NCI-H510A treated with DMSO at 0.1 percent for 48 hours (cell line): ENCODE measurements around the gene ZNF662.
"Not testable (repeated sequence)": the region's sequence is repeated elsewhere in the genome, so short reads cannot be mapped to it uniquely, and the experiment has no call there.

Experiments
- DNase-seq: peaks from one replicate; lab custom pipeline; 2025; lab: John Stamatoyannopoulos, UW

The ZNF662 gene

DNA sequence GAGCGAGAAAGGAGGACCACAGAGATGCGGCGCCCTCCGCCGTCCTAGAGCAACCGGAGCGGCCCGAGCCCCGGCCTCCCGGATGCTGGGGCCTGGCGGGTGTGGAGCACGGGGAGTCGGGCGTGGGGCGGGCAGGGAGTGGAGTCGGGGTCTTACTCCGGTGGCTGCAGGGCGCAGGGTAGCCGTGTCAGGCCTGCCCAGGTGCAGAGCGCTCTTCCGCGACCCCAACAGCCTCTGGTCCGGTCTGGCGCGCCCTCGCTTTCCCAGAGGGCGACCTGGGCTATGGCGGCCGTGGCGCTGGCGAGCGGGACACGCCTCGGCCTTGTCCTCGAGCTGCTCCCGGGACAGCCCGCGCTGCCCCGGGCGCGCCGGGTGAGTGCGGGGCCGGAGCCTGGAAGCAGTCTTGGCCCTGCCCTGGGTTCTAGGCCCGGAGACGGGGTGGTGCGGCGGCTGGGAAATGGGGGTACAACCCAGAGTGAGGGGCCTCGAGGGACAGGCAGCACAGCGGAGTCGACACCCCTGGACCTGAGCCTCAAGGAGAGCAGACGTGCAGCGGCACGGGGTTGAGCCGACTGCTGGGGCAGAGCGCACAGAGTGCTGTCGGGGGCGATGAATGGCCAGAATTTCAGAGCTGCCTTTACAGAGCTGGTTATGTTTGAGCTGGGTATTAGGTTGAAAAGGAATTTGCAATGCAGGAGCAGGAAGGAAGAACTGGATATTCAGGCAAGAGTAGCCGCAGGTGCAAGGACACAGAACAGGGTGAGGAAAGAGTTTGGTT lies at the start of gene ZNF662:
ZNF662 (plus strand) TSS at position 73 of the 778 bp plus-strand sequence. CDS start 1,973 bp downstream, outside the sequence.
- no peak for DNase-seq

DNA sequence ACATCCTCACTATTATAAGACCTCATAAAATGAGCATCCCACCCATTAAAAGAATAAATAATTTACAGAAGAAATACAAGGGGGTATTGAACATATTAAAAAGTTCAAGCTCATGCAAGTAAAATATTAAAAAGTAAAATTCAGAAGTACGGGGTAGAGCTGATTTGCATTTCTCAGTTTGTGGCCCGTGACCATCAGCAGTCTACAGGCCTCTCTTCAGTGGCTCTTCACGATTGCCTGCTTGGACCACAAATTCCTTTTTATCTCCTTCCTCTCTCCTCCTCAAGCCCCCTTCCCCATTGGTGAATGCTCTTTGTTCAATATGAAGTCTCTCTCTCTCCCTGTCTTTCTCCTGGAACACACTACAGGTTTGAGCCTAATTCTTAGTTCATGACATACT lies 49.4 kb upstream of the ZNF662 start:
- no peak for DNase-seq

DNA sequence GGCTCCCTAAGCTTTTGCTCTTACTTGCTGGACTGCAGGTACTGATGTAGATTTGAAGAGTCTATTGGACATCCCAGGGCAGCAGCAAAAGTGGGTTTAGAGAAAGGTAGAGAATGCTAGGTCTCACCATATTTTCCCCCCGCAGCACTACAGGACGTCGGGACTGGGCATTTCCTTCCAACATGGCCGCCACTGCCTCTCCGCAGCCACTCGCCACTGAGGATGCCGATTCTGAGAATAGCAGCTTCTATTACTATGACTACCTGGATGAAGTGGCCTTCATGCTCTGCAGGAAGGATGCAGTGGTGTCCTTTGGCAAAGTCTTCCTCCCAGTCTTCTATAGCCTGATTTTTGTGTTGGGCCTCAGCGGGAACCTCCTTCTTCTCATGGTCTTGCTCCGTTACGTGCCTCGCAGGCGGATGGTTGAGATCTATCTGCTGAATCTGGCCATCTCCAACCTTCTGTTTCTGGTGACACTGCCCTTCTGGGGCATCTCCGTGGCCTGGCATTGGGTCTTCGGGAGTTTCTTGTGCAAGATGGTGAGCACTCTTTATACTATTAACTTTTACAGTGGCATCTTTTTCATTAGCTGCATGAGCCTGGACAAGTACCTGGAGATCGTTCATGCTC lies 41.5 kb upstream of the ZNF662 start:
- DNase-seq = no peak

DNA sequence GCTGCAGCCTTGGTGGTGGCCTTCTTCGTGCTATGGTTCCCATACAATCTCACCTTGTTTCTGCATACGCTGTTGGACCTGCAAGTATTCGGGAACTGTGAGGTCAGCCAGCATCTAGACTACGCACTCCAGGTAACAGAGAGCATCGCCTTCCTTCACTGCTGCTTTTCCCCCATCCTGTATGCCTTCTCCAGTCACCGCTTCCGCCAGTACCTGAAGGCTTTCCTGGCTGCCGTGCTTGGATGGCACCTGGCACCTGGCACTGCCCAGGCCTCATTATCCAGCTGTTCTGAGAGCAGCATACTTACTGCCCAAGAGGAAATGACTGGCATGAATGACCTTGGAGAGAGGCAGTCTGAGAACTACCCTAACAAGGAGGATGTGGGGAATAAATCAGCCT lies 40.7 kb upstream of the ZNF662 start:
- no peak for DNase-seq

DNA sequence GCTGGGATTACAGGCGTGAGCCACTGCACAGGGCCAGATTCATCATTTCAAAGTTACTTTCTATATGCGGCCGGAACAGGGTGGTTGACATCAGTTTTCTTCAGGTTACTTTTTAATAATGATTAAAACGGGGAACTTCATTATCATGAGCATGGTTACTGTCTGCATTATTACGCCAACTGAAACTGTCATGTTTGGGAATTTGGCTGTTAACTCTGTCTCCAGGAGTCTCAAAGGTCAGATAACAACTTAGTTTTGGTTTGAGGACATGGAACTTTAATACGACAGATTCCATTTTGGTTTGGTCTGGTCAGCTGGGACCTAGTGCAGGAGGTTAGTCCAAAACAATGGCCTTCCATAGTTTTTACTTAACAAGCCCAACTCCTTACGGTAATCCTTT lies 38.8 kb upstream of the ZNF662 start:
- no peak for DNase-seq

DNA sequence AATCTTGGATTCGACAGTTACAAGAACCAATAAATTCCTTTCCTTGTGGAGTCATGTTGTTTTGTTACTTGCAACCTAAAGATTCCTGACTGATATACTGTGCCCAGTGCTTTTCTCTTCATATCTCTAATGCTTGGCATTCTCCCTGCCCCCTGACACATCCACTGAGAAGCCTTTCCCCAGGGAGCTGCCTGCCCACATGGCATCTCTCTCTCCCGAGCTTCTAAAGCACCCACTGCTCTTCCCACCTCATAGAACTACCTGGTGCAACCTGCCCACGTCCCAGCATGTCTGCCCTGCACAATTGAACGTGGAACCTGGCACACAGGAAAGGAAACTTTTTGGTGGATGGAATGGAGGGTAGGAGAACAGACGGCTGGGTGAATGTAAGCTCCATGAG lies 37.1 kb upstream of the ZNF662 start:
- no peak for DNase-seq

DNA sequence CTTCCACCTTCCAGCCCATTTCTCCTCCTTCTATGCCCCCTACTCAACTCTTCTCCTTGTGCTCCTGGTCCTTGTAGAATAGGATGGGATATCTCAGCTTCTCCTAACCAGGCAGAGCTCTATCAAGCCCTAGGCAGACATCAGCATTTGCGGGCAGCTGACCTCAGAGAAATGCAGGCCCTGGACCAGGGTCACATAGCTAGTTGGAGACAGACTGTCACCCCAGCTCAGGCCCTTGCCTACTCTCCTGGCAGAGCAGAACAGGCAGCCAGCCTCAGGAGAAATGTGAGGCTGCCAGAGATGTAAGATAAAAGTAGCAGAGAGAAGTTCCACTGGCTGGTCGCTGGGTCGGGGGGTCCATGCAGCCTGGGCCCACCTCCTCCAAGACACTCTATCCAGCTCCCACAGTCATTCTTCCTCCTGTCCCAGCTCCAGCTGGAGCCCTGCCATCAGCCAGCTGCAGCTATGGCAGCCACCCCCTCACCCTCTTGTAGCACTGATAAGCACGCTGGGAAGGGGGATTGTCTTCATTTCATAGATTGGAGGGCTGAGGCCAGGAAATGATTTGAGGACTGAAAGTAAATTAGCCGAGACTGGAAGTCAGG lies 34.2 kb upstream of the ZNF662 start:
- no peak for DNase-seq

DNA sequence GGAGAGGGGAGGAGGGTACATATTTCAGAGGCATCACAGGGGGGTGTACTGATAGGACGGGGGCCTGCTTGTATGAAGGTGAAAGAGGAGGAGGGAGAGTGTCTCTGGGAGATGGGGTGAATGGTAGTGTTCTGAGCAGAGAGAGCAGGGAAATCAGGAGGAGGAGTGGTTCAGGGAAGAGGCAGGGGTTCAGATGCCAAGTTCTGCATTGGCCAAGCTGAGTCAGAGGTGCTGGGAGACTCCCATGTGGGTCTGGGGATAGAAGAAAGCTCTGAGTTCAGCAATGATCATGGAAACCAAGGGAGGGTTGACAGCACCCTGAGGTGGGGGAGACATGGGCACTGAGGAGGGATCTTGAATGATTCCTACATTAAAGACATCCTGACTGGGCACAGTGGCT lies 33.2 kb upstream of the ZNF662 start:
- no peak for DNase-seq

DNA sequence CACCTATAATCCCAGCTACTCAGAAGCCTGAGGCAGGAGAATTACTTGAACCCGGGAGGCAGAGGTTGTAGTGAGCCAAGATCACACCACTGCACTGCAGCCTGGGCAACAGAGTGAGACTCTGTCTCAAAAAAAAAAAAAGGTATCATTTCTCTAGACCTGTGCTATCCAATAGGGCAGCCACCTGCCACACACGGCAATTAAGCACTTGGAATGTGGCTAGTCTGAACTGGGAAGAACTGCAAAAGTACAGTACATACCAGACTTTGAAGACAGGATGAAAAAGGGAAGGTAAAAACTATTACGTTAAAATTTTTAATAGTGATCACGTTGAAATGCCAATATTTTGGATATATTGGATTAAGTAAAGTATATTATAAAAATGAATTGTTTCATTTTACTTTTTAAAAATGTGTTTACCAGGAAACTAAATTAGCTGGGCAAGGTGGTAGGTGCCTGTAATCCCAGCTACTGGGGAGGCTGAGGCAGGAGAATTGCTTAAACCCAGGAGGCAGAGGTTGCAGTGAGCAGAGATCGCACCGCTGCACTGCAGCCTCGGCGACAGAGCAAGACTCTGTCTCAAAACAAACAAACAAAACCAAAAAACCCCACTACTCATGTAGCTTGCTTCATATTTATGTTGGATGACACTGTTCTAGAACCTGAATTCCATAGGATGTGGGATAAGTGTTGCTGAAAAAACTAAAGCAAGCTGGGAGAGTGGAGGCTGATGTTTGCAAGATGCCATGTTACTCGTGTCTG lies 32.5 kb upstream of the ZNF662 start:
- no peak for DNase-seq

DNA sequence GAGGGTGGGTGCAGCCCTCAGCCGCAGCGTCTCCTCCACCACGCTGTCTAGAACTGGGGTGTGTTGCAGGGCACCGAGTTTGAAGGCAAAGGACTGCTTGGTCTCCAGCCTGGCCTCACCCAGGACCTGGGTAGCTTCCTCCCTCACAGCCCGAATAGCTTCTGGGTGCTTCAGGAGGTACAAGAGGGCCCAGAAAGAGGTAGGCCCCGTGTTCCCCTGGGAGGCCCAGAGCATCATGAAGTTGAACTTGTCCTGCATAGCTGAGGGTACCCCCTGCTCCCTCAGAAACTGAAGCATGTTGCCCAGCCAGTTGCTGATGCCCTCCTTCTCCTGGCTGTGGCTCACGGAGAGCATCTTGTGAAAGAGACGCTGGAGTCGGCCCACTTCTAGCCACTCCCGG lies 31.2 kb upstream of the ZNF662 start:
- no peak for DNase-seq

DNA sequence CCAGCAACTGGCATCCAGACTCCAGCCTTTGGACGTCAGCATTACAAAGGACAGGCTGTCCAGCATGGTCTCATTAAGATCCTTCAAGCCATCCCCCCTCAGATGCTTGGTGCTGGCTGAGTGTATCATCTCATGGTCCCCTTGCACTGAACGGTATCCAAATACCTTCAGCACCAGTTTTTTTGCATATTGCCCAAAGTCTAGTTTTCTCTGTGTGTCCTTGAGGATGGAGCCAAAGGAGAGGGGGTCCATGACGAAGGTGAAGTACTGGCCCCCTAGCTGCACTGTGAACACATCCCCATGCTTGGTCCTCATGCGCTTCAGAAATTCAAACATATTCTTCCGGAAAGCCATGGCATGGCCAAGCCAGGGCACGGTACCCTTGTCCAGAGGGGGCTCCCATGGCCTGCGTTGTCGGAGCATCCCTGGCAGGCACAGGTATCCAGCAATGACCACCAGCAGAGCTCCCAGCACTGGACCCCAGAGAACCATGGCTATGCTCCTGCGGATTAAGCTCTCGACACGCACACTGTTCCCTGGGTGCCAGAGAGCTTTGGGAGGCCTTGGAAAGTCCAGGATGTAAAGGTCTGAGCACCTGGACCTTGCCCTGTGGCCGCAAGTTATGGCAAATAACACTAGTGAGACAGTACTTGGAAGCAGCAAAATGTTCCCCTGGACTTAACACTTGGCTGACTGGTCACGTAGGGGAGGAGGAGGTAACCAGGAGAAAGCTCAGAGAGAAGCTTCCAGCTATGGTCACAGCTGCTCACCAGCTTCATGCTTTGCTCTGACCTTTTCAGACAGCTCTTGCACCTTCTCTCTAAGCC lies 30.4 kb upstream of the ZNF662 start, which contains the start of gene CYP8B1:
CYP8B1 (minus strand) TSS at position 555 of the 827 bp plus-strand sequence; CDS start at position 492, 63 bp downstream.
- DNase-seq = no peak

DNA sequence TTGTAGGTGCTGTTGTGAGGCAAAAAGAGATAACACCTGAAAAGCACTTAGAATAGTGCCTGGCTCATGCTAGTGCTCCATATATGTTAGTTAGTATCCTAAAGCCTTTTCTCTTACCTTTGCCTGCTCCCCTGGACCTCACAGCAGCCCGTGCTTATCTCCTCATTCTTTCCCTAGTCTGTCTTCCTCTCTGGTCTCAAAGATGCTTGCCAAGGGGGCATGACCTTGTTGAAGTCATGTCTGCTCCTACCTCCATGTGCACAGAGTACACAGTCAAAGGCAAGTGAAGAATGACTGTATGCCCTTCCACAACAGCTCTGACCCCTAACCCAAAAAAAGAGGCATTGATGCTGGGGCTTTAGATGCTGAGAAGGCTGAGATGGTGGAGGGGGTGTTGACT lies 29.5 kb upstream of the ZNF662 start:
- no peak for DNase-seq

DNA sequence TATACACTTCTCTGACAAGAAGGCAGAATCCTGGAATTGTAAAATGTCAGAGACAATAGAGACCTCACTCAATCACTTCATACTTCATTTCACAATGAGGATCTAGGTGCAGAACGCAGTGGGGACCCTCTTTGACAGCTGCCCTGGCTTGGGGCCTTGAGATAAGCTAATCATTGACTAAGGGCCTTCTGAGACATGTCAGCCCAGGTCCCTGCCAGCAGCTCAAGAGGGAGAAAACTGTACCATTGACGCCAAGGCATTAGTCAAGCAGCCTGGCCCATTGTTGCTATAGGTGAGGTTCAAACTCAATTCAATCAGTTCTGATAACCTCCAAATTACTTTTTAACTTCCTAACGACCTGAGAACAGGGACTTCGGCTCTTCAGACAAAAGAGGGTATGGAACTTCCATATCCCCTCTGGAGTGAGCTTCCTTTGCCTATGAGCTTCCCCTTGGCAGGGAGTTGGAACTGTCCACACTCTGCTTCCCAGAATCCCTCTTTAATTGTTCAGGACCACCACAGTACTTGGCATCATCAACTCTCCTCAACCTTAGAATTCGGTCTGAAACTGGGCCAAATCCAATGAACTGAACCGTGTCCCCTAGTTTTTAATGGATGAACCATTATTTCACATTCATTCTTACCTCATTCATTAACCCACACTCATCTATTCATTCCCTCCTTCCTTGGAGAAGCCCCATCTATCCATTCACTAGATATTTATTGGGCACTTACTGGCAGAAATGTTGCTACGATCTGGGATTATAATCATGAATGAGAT lies 28.8 kb upstream of the ZNF662 start:
- no peak for DNase-seq

DNA sequence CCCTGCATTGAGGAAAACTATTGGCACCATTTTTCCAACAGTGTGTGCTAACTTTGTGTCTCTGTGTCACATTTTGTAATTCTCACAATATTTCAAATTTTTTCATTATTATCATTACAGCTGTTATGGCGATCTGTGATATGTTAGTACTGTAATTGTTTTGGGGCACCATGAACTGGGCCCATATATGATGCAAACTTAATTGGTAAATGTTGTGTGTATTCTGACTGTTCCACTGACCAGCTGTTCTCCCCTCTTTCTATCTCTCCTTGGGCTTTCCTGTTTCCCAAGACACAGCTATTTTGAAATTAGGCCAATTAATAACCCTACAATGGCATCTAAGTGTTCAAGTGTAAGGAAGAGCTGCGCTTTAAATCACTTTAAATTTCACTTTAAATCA lies 28.1 kb upstream of the ZNF662 start:
- DNase-seq = no peak

DNA sequence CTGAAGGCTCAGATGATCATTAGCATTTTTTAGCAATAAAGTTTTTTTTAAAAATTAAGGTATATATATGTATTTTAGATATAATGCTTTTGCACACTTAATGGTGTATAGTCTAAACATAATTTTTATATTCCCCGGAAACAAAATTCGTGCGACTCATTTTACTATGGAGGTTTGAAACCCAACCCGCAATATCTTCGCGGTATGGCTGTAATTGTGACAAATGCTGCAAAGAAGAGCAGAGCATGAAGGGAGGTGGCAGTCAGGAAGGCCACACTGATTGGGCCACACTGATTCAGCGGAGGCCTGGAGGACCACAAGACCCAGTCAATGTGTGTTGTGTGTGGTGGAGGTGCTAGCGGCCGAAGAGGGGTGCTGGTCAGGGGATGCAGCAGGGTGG lies 25.8 kb upstream of the ZNF662 start:
- DNase-seq = no peak

DNA sequence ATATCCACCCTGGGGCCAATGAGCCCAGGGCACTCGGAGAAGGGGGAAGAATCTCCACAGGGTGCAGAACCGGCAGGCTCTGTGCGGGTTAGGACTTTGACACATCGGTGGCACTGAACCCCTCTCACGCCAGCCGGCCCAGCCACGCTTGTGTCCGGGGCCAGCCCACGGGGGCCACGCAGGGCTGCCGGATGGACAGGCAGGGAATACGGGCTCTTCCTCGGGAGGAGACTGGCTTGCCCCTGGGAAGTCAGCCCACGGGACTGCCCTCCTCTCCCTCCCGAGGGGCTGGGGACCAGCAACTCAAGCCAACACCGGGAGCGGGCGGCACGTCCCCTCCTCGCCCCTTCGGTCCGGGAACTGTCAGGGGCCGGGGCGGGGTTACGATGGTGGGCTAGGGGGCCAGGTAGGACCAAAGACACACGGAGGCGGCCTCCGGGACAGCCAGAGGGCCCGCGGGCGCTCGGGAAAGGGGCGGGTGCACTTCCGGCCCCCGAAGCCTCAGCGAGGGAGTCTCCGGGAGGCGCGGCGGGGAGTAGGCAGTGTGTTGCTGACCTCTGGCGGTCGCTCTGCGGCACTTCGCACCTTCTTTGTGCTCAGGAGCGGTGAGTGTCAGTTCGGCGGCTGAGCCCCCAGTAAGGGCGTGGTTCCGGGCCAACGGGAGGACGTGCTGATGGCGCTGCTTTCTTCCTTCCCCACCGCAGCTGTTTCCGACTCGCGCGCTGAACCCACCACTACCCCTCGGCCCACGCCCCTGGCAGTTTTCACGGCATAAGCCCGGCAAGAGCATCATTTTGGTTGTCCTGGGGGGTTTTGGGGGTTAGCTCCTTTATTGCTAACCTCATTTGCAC lies 25.1 kb upstream of the ZNF662 start:
- DNase-seq = peak; percentile 84

DNA sequence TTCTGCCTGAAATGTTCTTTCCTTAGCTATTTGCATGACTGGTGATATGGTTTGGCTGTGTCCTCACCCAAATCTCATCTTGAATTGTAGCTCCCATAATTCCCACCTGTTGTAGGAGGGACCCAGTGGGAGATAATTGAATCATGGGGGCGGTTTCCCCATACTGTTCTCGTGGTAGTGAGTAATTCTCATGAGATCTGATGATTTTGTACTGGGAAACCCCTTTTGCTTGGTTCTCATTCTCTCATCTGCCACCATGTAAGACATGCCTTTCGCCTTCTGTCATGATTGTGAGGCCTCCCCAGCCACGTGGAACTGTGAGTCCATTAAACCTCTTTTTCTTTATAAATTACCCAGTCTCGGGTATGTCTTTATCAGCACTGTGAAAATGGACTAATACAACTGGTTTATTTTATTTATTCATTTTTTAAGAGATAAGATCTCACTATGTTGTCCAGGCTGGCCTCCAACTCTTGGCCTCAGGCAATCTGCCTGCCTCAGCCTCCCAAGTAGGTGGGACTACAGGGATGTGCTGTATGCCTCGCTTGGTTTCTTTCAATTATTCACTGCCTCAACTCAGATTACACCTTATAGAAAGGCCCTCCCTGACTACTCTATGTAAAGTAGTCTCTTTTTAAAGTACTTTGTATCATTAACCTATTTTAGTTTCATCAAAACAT lies 22.6 kb upstream of the ZNF662 start:
- not testable (repeated sequence) for DNase-seq

DNA sequence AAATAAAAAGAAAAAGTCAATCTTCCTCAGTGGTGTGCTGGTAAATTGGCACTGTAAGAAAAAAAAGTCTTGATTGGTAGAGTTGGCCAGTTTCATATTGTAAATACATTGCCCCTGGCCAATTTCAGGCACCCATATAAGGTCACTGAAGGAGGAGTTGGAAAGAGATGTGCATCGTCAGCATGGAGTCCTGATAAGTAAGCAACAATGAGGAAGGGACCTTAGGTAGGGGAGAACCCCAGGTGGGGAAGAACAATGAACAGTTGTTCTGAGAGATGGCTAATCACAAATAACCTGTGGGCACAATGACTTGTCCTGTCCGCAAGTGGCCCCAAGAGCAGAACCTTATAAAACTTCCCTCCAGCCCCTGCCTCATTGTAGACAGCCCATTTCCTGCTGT lies 21.6 kb upstream of the ZNF662 start:
- DNase-seq = no peak

DNA sequence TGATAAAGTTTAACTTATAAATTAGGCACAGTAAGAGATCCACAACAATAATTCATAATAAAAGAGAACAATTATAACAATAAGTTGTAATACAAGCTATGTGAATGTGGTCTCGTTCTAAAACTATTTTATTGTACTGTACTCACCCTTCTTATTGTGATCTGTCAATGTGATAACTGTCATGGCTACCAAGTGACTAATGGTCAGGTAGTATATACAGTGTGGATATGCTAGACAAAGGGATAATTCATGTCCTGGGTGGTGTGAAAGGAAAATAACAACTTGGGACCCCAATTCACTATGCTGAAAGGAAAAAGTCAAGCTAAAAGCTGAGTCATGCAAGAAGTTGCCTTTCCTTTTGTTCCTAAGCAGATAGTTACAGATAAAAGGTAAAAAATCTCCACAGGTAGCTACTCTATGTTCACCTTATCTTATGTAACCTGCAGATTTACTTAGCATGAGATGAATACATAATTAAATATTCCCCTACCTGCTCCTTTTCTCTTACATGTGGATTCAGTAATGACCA lies 19.6 kb upstream of the ZNF662 start:
- no peak for DNase-seq
